Loucy (cell line): ENCODE results near the gene FGF2.

Experiments
- EZH2phosphoT487 ChIP-seq: fragments of 200-600 bp; IDR thresholded peaks from 2 replicates; pipeline ENCODE4 v1.6.1; 2018; ENCODE audit warnings: antibody characterized with exemption, mild to moderate bottlenecking, moderate library complexity, borderline replicate concordance
- TF ChIP-seq, protein P1 (sequence below): fragments of 200-600 bp; sonication (generic); conservative IDR thresholded peaks from 2 replicates; pipeline ENCODE4 v1.5.1; 2014; ENCODE audit warnings: mild to moderate bottlenecking, antibody characterized with exemption, low read length

DNA sequence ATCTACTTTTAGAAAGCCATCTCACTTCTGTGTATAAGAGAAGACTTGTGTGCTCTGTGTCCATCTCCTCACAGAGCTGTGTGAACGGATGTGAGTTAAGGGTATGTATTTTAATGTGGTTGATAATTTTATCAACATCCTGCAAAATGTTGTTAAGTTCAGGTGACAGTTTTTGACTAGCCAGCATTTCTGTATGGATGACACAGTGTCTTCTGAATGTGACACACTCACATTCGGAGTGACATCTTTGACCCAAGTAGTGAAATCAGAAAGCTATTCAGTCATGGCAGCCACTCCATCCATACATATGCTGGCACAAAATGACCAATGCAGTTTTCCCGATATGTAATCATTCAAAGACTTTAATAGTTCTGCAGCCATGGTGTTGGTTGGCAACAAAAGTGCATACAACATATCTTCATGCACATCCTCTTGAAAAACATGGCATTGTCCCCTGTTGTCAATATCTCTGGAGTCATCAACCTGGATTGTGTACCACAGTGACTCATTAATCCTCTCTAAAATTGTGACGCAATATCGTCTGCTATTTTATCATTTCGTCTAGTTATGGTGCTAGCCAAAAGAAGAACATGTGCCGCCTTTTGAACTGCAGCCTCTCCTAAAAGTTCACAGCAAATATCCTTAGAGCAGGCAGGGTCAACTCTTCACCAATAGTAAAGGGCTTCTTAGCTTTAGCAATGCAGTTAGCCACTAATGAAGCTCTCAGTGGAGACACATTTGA lies 6.8 kb upstream of the FGF2 start:
- TF ChIP-seq EZH2phosphoT487: no peak
- TF ChIP-seq, protein P1, sequence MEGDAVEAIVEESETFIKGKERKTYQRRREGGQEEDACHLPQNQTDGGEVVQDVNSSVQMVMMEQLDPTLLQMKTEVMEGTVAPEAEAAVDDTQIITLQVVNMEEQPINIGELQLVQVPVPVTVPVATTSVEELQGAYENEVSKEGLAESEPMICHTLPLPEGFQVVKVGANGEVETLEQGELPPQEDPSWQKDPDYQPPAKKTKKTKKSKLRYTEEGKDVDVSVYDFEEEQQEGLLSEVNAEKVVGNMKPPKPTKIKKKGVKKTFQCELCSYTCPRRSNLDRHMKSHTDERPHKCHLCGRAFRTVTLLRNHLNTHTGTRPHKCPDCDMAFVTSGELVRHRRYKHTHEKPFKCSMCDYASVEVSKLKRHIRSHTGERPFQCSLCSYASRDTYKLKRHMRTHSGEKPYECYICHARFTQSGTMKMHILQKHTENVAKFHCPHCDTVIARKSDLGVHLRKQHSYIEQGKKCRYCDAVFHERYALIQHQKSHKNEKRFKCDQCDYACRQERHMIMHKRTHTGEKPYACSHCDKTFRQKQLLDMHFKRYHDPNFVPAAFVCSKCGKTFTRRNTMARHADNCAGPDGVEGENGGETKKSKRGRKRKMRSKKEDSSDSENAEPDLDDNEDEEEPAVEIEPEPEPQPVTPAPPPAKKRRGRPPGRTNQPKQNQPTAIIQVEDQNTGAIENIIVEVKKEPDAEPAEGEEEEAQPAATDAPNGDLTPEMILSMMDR: no peak
